Measurements from ENCODE around the gene STK39.

The STK39 gene

GRCh38 chr2:168241746-168242145 is 5.6 kb downstream of the STK39 start:
- no peak for DNase-seq

GRCh38 chr2:168241208-168241607 is 6.2 kb downstream of the STK39 start:
- DNase-seq: no peak

GRCh38 chr2:168239281-168239680 is 8.1 kb downstream of the STK39 start:
- no peak for DNase-seq

- DNase-seq: no peak
Observed at GRCh38 chr2:168237741-168238140, 9.7 kb downstream of the STK39 start.

- DNase-seq: peak; percentile 50
Observed at GRCh38 chr2:168234407-168235085, 12.8 kb downstream of the STK39 start.

- DNase-seq: no peak
Observed at GRCh38 chr2:168233726-168234406, 13.5 kb downstream of the STK39 start.

GRCh38 chr2:168233166-168233565 is 14.2 kb downstream of the STK39 start:
- DNase-seq: no peak

GRCh38 chr2:168231609-168232241 is 15.7 kb downstream of the STK39 start:
- DNase-seq: no peak

- no peak for DNase-seq
Observed at GRCh38 chr2:168230389-168230788, 17.0 kb downstream of the STK39 start.

GRCh38 chr2:168224346-168224745 is 23.0 kb downstream of the STK39 start:
- no peak for DNase-seq

GRCh38 chr2:168222088-168222487 is 25.3 kb downstream of the STK39 start:
- no peak for DNase-seq

GRCh38 chr2:168220965-168221819 is 26.2 kb downstream of the STK39 start:
- no peak for DNase-seq

- DNase-seq: no peak
Observed at GRCh38 chr2:168217920-168218319, 29.5 kb downstream of the STK39 start.

GRCh38 chr2:168216351-168217005 is 30.9 kb downstream of the STK39 start:
- DNase-seq: no peak

GRCh38 chr2:168215813-168216212 is 31.6 kb downstream of the STK39 start:
- no peak for DNase-seq

- DNase-seq: no peak
Observed at GRCh38 chr2:168212866-168213265, 34.5 kb downstream of the STK39 start.

- no peak for DNase-seq
Observed at GRCh38 chr2:168212167-168212566, 35.2 kb downstream of the STK39 start.

- DNase-seq: no peak
Observed at GRCh38 chr2:168211664-168212163, 35.7 kb downstream of the STK39 start.

- DNase-seq: peak; percentile 34
Observed at GRCh38 chr2:168210895-168211570, 36.4 kb downstream of the STK39 start.

- DNase-seq: no peak
Observed at GRCh38 chr2:168210216-168210894, 37.0 kb downstream of the STK39 start.

GRCh38 chr2:168208652-168209051 is 38.7 kb downstream of the STK39 start:
- DNase-seq: no peak

All from CD4-positive, alpha-beta T cell treated with Interleukin-4 for 4 hours (primary cell).